WTC11 (cell line): ENCODE results near the gene MXRA8.

Experiments
- ATF6 ChIP-seq: sonication (generic); formaldehyde crosslinking; IDR thresholded peaks from 2 replicates; pipeline ENCODE4 v1.8.1; 2023; ENCODE audit warnings: mild to moderate bottlenecking, missing genetic modification reagents
- CREM ChIP-seq: sonication (generic); formaldehyde crosslinking; IDR thresholded peaks from 2 replicates; pipeline ENCODE4 v1.8.1; 2022; ENCODE audit warnings: mild to moderate bottlenecking, missing genetic modification reagents, moderate library complexity
- CTCF ChIP-seq: fragments of 200-600 bp; IDR thresholded peaks from 2 replicates; pipeline ENCODE4 v1.8.0; 2022; ENCODE audit warnings: antibody characterized with exemption
- JUN ChIP-seq: sonication (generic); formaldehyde crosslinking; IDR thresholded peaks from 2 replicates; pipeline ENCODE4 v1.8.0; 2023; ENCODE audit warnings: mild to moderate bottlenecking, missing genetic modification reagents
- ZBTB21 ChIP-seq: sonication (generic); formaldehyde crosslinking; IDR thresholded peaks from 2 replicates; pipeline ENCODE4 v1.8.1; 2023; ENCODE audit warnings: mild to moderate bottlenecking, missing genetic modification reagents, borderline replicate concordance

GRCh38 chr1:1400576-1401456 is 42.5 kb upstream of the MXRA8 start:
- TF ChIP-seq CREM (no peak), JUN (CRISPR knock-in tag) (no peak), ATF6 (no peak), CTCF (no peak), ZBTB21 (CRISPR knock-in tag) (no peak)
